IMR-90 (cell line): ENCODE measurements around the gene ADAMTS19. TPM values are rescaled to one million over a fixed set of nuclear protein-coding genes. Genes with fewer than 3 reads are reported as not detected.

Experiments used
- ATAC-seq: fragments of 200-7000 bp; cut with Tn5 transposase; 2 replicates; pipeline ENCODE4 v1.9.1; 2020; ENCODE audit warnings: low read depth, mild to moderate bottlenecking, moderate library complexity
- BruUV-seq: library from RNA; stranded (reverse); fragments of 400-500 nt; replicated peaks from 2 replicates; lab custom pipeline; 2021; lab: Mats Ljungman, UMichigan
- CTCF ChIA-PET: fragments of 300-600 bp; formaldehyde crosslinking; extraction: SDS; loops from one replicate; lab custom pipeline; 2021; ENCODE audit warnings: antibody characterized with exemption; lab: Yijun Ruan, JAX
- POLR2A ChIA-PET: fragments of 300-600 bp; sonication (Branson Sonifier 250); formaldehyde crosslinking; loops from one replicate; lab custom pipeline; 2022; ENCODE audit warnings: antibody characterized with exemption; ENCODE audit not compliant: unreplicated experiment; lab: Charles Lee
- DNase-seq: peaks from one replicate; pipeline ENCODE4 v3.0.0; 2013
- H2AFZ ChIP-seq: replicated peaks from 2 replicates; pipeline ENCODE3; 2013; ENCODE audit warnings: low read length, mild to moderate bottlenecking; ENCODE audit not compliant: poor library complexity
- H2AK5ac ChIP-seq: 2 replicates; pipeline ENCODE4 v1.6.1; 2013; ENCODE audit warnings: low read depth, low read length, inconsistent platforms
- H2AK9ac ChIP-seq: replicated peaks from 2 replicates; pipeline ENCODE3; 2013; ENCODE audit warnings: mild to moderate bottlenecking, low read depth, low read length, moderate library complexity; ENCODE audit not compliant: poor library complexity
- H2BK120ac ChIP-seq: 2 replicates; pipeline ENCODE4 v1.6.1; 2013; ENCODE audit warnings: low read depth, low read length, inconsistent platforms
- H2BK15ac ChIP-seq: 3 replicates; pipeline ENCODE4 v1.6.1; 2013; ENCODE audit warnings: low read depth, low read length, inconsistent platforms
- H2BK20ac ChIP-seq: 2 replicates; pipeline ENCODE4 v1.6.1; 2013; ENCODE audit warnings: low read depth, mild to moderate bottlenecking, inconsistent platforms, low read length, moderate library complexity
- H2BK5ac ChIP-seq: 2 replicates; pipeline ENCODE4 v1.6.1; 2013; ENCODE audit warnings: mild to moderate bottlenecking, low read depth, low read length, inconsistent platforms; ENCODE audit not compliant: poor library complexity, severe bottlenecking
- H3K14ac ChIP-seq: replicated peaks from 2 replicates; pipeline ENCODE4 v1.6.1; 2013; ENCODE audit warnings: low read depth, low read length, inconsistent platforms
- H3K18ac ChIP-seq: 2 replicates; pipeline ENCODE4 v1.6.1; 2013; ENCODE audit warnings: low read depth, low read length, control low read depth
- H3K23ac ChIP-seq: 2 replicates; pipeline ENCODE4 v1.6.1; 2013; ENCODE audit warnings: low read depth, low read length, inconsistent platforms
- H3K27ac ChIP-seq: 2 replicates; pipeline ENCODE4 v1.5.1; 2013; ENCODE audit warnings: mild to moderate bottlenecking, control low read depth, low read length; ENCODE audit not compliant: insufficient read depth
- H3K27me3 ChIP-seq: 2 replicates; pipeline ENCODE4 v1.6.1; 2013; ENCODE audit warnings: low read length; ENCODE audit not compliant: control insufficient read depth, insufficient read depth
- H3K36me3 ChIP-seq: 2 replicates; pipeline ENCODE4 v1.6.1; 2013; ENCODE audit warnings: low read length, mixed read lengths; ENCODE audit not compliant: control insufficient read depth, insufficient read depth
- H3K4ac ChIP-seq: 2 replicates; pipeline ENCODE4 v1.6.1; 2013; ENCODE audit warnings: low read depth, low read length, inconsistent platforms
- H3K4me1 ChIP-seq: 2 replicates; pipeline ENCODE4 v1.6.1; 2013; ENCODE audit warnings: low read length, mixed read lengths; ENCODE audit not compliant: control insufficient read depth, insufficient read depth
- H3K4me2 ChIP-seq: 2 replicates; pipeline ENCODE4 v1.6.1; 2013; ENCODE audit warnings: low read depth, mild to moderate bottlenecking, control low read depth, low read length, moderate library complexity
- H3K4me3 ChIP-seq: 2 replicates; pipeline ENCODE4 v1.5.1; 2013; ENCODE audit warnings: low read depth, mild to moderate bottlenecking, control low read depth, low read length, moderate library complexity; ENCODE audit not compliant: insufficient read depth
- H3K56ac ChIP-seq: 2 replicates; pipeline ENCODE4 v1.6.1; 2013; ENCODE audit warnings: low read length, inconsistent platforms; ENCODE audit not compliant: insufficient read depth; ENCODE audit errors: extremely low read depth
- H3K79me1 ChIP-seq, 2 experiments: 2 replicates each; pipeline ENCODE4 v1.6.1; 2013; ENCODE audit warnings: low read length in 2 of 2, inconsistent platforms in 1 of 2, low read depth in 1 of 2
- H3K9ac ChIP-seq: 2 replicates; pipeline ENCODE4 v1.6.1; 2013; ENCODE audit warnings: low read depth, low read length, control low read depth
- H3K9me1 ChIP-seq: 2 replicates; pipeline ENCODE4 v1.6.1; 2013; ENCODE audit warnings: low read length, inconsistent platforms; ENCODE audit not compliant: insufficient read depth
- H3K9me3 ChIP-seq: 2 replicates; pipeline ENCODE4 v1.6.1; 2013; ENCODE audit warnings: low read length; ENCODE audit not compliant: control insufficient read depth, insufficient read depth
- H4K20me1 ChIP-seq: 2 replicates; pipeline ENCODE4 v1.6.1; 2013; ENCODE audit warnings: low read length, inconsistent platforms; ENCODE audit not compliant: insufficient read depth
- H4K5ac ChIP-seq: 2 replicates; pipeline ENCODE4 v1.6.1; 2013; ENCODE audit warnings: mild to moderate bottlenecking, low read depth, low read length, control low read depth
- H4K8ac ChIP-seq, 2 experiments: 2 replicates each; pipeline ENCODE4 v1.6.1; 2013; ENCODE audit warnings: low read depth in 2 of 2, low read length in 2 of 2, control low read depth in 1 of 2, inconsistent platforms in 1 of 2
- H4K91ac ChIP-seq: 2 replicates; pipeline ENCODE4 v1.6.1; 2013; ENCODE audit warnings: low read depth, low read length, inconsistent platforms; ENCODE audit not compliant: insufficient read depth
- FOS ChIP-seq: fragments of 150-350 bp; IDR thresholded peaks from 2 replicates; pipeline ENCODE4 v1.6.1; 2016; ENCODE audit warnings: low read depth, low read length
- MAZ ChIP-seq: IDR thresholded peaks from 2 replicates; pipeline ENCODE4 v1.6.1; 2012; ENCODE audit warnings: low read depth, mild to moderate bottlenecking, low read length, improper control_type of control experiment, moderate library complexity, borderline replicate concordance
- POLR2A ChIP-seq: IDR thresholded peaks from 2 replicates; pipeline ENCODE4 v1.6.1; 2012; ENCODE audit warnings: mild to moderate bottlenecking, low read depth, low read length
- WGBS, 2 experiments: methylation state at CpG; one replicate each; pipeline versions ENCODE4 v1.1.5 to v1.1.7; 2013; ENCODE audit warnings: missing lambda C conversion rate in 2 of 2; ENCODE audit not compliant: insufficient read length in 1 of 2; ENCODE audit errors: extremely low coverage in 2 of 2; 5-methylcytosine and 5-hydroxymethylcytosine counted together
- dilution Hi-C: fragments of 300-500 bp; cut with HindIII; formaldehyde crosslinking; loops from one replicate; pipeline ENCODE4 v1.14.3; 2018; ENCODE audit warnings: low sequenced_read_pairs; ENCODE audit not compliant: unreplicated experiment
- in situ Hi-C: fragments of 300-500 bp; cut with MboI; formaldehyde crosslinking; loops from 3 replicates; pipeline ENCODE4 v1.14.3; 2019; ENCODE audit warnings: low sequenced_read_pairs, inconsistent platforms, mixed read lengths
- intact Hi-C: fragments of 100-400 bp; cut with micrococcal nuclease; formaldehyde crosslinking; loops from 2 replicates; pipeline ENCODE4 v1.10.0; 2022
- polyA plus RNA-seq, 3 experiments: library from polyadenylated mRNA; depleted of rRNA; stranded (reverse); fragments of >200 nt; gene quantifications; 2 replicates each; pipeline ENCODE4 v1.2.3, GENCODE V29; 2012; ENCODE audit warnings: low replicate concordance in 1 of 3
- total RNA-seq: library from RNA; depleted of rRNA; stranded (reverse); fragments of >200 nt; gene quantifications from 2 replicates; pipeline ENCODE4 v1.2.3, GENCODE V29; 2012

Gene ADAMTS19
- total and polyA plus RNA-seq, 2 of the 4 experiments (the other 2 are of a cell fraction), result under 0.01 to 0.17 TPM

GRCh38 chr5:129661366-129662035, 201.4 kb downstream of the ADAMTS19 start:
- Histone ChIP-seq H3K79me1 (no peaks in the 10 kb centered on the region), H3K27ac (no peak overlapping the region), H3K18ac (no peak overlapping the region), H3K9me3 (no peaks in the 10 kb centered on the region), H3K23ac (no peak overlapping the region), H2BK15ac (no peak overlapping the region), H3K4me3 (no peak overlapping the region), H3K9me1 (no peaks in the 10 kb centered on the region), H4K91ac (no peak overlapping the region), H2AK5ac (no peak overlapping the region), H2AK9ac (no peak overlapping the region), H3K36me3 (no peaks in the 10 kb centered on the region), H2BK120ac (no peak overlapping the region), H3K4me1 (no peaks in the 10 kb centered on the region), H2AFZ (no peak overlapping the region), H3K56ac (no peak overlapping the region), H4K20me1 (no peaks in the 10 kb centered on the region), H4K5ac (no peak overlapping the region), H3K27me3 (no peaks in the 10 kb centered on the region), H3K4me2 (no peak overlapping the region), H4K8ac (no peak overlapping the region), H2BK20ac (no peak overlapping the region), H3K14ac (no peak overlapping the region), H3K9ac (no peak overlapping the region), H2BK5ac (no peak overlapping the region), H3K4ac (no peak overlapping the region)
- BruUV-seq, result no TSS peak
- intact Hi-C loops, result no loop called here
- in situ Hi-C loops, result no loop called here
- ChIA-PET CTCF (interaction anchor here (0.6 to 1.0 kb wide), 3 partner anchors 104 to 107 kb away, joined by 3 to 5 read pairs (median 5); no protein-coding TSS in a partner anchor), POLR2A (no interaction called here)
- ATAC-seq (no peak), DNase-seq (no peak)
- WGBS, 2 experiments, result no CpG with 5 or more reads among the region's 6 CpGs
- dilution Hi-C loops, result no loop called here
- TF ChIP-seq POLR2A (no peak), FOS (no peak), MAZ (no peak)
